NK-92 (cell line): ENCODE measurements around the gene SLC36A1.
"Not testable (repeated sequence)": the region's sequence is repeated elsewhere in the genome, so short reads cannot be mapped to it uniquely, and the experiment has no call there.

ENCODE experiments used
- DNase-seq: peaks from one replicate; lab custom pipeline; 2025; ENCODE audit not compliant: unreplicated experiment; lab: John Stamatoyannopoulos, UW

The SLC36A1 gene

DNA sequence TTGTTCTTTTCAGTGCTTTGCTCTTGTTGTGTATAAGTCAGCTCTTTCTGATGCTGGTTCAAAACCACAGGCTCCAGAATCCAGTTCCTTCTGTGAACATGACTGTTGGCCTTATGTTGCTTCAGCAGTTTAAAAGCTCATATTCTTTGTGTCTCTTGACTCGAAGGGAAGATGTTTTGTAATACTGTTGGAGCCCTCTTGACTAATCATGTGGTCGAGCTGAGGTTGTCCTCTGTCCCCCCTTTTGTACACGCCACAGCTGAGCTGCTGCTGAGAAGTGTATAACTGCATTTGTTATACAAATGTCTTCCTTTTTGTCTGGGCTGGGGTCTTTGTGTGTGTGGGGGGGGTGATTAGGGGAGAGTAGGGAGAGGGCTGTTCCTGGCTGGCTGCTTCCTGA, 35.8 kb downstream of the SLC36A1 start:
- no peak for DNase-seq

DNA sequence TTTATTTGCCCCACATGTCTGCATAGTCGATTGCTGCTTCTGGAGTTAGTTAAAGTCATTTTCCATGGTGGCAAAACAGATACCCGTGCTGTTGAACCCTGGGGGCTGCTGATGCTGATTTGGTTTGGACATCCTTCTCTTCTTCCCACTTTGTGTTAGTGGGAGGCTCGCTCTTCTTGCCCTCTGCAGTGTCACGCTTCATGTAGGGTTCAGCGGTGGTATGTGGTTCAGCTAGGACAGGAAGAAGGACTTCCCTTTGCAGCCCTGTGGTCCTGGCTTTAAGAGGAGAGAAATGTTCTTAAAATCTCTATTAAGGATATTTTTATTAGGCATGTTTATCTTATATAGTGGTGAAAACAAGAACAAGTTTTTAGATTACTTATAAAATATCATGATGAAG, 36.2 kb downstream of the SLC36A1 start:
- DNase-seq = no peak

DNA sequence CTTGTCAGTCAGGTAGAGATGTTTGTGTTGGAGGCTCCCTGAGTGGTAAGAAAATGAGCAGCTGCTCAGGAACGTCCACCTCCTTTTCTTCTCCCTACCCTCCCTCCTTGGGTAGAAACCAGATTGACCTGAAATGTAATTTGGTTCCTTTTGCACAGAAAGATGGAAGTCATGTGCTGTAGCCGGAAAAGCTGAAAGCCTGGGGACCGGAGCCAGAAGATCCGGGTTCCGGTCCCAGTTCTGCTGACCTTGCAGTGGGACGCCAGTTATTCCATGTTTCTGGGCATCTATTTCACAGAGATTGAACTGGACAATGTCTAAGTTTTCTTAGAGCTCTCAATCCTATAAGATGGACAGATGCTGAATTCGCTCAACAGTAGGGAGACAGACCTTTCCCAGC, 40.1 kb downstream of the SLC36A1 start:
- no peak for DNase-seq

DNA sequence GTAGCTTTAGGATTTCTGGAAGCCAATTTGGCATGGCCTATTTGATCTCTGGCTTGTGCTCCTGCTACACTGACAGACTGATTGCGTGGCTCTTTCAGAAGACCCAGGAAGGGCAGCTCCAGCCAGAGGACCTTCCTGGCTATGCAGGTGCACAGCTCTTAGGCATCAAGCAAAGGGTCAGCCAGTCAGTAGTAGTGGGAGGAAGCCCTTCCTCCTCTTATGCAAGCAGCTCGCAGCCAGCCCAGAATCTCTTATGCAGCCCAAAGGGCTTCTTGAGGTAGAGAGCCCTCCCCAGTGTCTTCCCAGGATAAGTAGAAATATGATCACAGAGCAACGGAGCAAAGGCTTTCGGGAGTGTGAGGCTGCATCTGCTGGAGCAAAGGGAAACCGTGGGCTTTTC, 43.2 kb downstream of the SLC36A1 start:
- DNase-seq = no peak

DNA sequence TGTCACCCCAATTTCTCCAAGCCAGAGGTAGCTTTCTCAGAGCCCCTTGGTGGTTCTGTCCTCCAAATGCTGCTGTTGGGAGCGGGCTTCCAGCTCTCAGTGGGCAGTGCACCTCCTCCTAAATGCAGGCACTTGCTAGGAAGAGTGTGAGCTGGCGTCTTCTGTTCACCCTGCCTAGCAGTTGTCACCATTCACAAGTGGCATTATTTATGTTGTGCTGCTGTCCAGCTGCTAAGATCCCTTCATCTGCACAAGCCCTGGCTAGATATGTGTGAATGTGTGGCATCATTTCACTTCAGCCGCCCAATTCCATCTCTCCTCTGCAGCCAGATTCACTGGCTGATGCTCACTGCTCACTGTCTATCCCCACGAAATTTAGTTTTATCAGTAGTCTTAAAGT, 43.7 kb downstream of the SLC36A1 start:
- DNase-seq = no peak

DNA sequence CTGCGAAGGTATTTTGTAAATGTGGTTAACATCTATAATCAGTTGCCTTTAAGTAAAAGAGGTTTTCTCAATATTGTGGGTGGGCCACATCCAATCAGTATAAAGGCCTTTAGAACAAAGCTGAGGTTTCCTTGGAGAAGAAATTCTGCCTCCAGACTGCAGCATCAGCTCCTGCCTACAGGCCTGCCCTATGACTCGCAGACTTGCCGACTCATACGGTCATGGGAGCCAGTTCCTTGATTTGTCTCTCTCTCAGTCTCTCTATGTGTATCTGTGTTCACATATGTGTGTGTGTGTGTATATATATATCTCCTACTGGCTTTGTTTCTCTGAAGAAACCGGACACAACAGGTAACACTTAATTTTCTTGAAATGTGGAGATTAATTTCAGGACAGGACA, 45.3 kb downstream of the SLC36A1 start:
- DNase-seq = no peak

DNA sequence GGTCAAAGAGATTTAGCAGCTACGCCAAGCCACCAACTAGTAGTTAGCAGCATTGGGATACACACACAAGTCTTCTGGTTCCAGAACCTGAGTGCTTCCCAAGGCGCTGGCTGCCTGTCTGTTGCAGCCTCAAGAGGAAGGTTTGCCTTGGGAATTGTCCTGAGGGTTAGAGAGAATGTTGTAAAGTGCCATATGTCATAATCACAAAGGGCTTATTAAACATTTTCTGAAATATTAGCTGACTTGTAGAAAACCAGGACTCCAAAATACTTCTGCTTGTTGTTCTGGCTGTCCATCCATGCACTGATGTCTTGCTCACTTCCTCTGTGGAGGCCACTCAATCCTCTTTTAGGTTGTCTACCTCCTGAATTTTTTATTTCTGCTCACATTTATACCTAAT, 46.3 kb downstream of the SLC36A1 start:
- no peak for DNase-seq

DNA sequence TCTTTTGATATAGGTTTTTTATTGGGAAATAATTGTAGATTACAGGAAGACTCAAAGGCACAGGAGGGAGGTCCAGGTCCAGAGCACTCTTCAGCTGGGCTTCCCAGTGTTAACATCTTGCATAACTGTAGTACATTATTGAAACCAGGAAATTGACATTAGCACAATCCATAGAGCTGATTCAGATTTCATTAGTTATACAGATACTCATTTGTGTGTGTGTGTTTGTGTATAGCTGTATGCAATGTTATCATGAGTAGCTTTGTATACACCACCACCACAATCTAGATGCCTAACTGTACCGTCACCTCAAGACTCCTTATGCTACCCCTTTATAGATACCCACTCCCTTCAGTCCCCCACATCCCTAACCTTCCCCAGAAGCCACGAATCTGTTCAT, 47.9 kb downstream of the SLC36A1 start:
- no peak for DNase-seq

DNA sequence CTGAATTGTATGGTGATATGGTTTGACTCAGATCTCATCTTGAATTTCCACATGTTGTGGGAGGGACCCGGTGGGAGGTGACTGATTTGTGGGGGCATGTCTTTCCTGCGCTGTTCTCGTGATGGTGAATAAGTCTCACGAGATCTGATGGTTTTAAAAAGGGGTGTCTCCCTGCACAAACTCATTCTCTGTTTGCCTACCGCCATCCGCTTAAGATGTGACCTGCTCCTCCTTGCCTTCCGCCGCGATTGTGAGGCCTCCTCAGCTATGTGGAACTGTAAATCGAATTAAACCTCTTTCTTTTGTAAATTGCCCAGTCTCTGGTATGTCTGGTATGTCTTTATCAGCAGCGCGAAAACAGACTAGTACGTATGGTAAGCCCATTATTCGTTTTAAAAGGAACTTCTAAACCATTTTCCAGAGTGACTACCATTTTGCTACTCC, 48.7 kb downstream of the SLC36A1 start:
- DNase-seq = no peak

DNA sequence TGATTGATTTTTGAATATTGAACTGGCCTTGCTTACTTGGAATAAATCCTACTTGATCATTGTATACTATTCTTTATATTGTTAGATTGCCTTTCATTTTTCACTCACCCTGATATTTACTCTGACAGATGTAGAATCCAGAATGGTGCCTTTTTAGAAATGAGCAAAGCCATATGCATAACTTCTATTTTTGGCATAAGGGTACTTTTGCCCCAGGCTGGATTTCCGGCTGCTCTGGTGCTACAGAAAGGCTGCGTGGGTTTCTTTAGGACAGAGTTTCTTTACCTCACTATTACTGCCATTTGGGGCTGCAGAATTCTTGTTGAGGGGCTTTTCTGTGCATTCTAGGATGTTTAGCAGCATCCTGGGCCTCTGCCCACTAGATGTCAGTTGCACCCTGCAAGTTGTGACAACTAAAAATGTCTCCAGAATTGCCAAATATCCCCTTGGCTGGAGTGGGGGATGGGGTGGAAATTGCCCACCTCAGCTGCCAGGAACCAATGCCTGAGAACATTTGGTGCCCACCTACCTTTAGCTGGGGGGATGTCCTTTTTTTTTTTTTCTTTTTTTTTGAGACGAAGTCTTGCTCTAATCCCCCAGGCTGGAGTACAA, 50.1 kb downstream of the SLC36A1 start:
- no peak for DNase-seq

DNA sequence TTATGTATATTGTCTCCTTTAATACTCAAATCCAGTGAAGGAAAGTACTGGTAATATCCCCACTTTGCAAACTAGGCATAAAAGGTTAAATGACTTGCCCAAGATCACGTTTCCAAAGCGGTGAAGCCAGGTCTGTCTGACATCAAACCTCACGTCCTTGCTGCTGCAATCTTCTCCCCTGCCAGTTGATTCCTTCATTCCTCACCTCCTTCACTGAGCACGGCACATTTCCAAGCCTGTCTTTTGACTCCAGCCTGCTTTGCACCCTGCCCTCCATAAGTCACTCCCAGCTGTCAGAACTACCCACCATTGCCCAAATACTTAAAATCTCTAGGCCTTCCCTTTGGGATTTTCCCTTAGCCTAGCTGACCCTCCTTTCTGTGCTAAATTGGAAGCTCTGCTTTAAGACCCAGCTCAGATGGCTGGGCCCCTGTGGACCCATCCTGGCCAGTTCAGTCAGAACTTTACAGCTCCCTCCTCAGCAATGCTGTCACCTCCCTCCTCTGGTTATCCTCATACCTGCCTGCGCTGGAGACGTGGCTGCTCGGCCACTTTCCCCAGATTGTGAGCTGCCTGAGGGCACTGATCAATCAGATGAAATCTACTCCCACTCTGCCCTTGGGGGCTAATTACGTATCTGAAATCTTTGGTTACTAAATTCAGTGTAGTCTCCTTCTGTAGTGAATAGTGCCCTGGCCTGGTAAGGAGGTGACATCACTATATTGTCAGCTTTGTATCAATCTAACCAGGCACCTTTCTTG, 51.2 kb downstream of the SLC36A1 start:
- no peak for DNase-seq

DNA sequence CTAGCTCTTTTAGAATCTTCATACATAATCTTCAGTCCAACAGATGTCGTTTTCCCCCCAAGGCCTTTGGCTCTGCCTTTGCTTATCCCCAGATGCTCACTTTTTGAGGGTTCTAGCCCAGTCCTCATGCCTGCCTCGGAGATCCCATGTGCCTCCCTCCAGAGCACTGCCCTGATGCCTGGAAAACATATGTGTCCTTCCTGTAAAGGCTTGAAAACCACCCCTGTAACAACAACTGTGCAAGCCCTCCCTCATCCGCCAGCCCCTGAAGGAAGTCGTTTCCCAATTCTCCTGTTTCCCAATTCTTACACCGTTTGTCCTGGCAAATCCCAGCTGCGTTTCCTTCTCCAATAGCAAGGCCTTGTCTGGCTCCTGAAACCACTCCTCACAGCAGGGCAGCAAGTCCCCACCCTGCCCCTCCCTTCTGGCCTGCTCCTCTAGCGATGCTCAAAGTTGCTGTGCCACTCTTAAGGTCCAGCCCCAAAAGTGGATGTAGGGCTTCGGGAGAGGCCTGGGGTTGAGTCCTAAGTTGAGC, 52.2 kb downstream of the SLC36A1 start:
- DNase-seq = no peak

DNA sequence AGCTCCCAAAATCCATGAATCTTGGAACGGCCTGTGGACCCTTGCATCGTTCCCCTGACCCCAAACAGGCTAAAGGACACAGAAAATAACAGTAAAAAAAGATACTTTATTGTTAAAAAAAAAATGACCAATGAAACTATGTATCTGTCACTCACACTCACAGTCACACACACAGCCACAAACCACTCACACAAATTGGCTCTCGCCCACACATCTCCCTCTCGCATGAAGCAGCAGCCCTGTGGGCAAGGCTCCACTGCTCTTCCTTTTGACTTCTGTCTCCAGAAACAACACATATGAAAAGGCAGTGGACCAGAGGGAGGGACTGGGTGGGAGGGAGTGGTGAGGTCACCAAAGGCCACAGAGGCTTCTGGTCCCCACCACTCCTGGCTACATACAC, 56.6 kb downstream of the SLC36A1 start:
- no peak for DNase-seq

DNA sequence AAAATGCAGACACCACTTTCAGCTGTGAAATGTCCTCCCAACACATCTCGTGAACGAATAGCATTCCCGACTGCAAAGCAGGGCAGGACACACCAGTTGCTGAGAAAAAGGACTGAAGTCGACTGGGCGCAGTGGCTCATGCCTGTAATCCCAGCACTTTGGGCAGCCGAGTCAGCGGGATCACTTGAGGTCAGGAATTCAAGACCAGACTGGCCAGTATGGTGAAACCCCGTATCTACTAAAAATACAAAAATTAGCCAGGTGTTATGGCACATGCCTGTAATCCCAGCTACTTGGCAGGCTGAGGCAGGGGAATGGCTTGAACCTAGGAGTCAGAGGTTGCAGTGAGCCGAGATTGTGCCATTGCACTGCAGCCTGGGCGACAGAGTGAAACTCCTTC, 60.9 kb downstream of the SLC36A1 start:
- DNase-seq = not testable (repeated sequence)

DNA sequence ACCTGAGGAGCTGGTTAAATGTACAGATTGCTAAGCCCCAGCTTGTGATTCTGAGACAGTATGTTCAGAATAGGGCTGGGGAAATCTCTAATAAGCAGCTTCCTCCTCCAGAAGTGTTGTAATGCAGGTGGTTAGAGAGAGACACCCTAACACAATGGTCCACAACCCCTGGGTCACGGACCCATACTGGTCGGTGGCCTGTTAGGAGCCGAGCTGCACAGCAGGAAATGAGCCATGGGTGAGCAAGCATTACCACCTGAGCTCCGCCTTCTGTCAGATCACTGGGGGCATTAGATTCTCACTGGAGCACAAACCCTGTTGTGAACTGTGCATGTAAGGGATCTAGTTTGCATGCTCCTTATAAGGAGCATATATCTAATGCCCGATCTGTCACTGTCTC, 61.8 kb downstream of the SLC36A1 start:
- DNase-seq = no peak

DNA sequence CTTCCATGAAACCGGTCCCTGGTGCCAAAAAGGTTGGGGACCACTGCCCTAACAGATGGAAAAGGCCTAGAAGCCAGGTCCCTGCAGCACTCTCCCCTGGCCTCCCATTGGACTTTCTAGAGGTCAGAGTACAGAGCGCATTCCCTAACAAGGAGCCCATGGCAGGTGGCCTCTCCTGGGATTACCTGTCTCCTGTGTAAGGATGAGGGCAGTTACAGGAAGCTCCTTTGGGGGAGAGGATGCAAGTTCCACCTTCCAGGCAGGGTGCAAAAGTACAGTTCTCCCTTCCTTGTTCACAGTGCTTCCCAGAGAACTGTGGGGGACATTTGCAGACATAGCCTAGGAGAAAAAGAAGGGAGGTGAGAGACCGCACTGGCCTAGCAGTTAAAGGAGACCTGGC, 62.4 kb downstream of the SLC36A1 start:
- DNase-seq = no peak

DNA sequence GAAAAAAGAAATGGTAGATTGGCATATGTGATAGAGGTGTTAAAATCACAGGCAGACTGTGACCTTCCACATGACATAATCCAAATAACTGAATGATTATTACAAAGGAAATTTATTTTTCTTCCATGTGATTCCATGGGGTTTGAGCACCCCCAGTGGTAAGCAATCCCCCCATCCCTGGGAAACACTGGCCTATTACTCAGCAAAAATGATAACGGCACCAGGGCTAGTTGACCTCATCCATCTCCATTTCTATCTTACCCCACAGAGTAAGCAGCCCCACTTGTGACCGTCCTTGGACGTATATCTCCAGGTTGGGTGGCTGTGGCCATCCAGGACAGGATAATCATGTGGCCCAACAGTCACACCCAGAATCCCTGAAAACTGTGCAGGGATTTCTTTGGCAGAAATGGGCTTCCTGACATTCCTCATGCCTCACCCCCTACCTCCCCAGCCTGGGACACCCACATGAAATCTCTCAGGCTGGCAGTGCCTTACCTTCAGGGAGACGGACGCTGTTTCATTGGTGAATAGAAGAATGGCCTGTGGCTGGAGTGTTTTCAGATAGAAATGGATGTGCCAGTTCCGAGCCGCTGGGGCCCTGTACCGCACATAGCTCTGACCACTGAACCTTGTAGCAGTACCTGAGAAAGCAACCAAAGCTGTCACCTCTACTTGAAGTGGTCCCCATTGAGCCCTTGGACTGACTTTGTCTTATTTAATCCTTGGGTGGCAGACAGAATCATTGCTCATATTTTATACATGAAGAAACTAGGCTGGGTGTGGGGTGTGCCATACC, 69.9 kb downstream of the SLC36A1 start:
- DNase-seq = no peak

DNA sequence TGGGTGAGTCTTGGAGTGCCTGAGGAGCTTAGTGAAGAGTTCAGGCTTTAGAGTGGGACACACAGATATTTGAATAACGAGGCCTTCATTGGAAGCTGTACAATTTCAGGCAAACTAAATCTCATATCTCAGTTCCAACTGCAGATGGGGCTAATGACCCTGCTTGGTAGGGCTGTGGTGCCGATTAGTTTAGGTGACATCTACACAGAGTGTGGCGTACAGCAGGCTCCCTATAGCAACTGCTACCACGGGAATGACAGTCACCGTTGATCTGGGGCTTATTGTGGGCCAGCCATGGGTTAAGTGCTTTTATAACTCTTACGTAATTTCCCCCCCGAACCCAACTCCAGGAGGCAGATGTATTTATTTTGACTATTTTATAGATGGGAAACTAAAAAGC, 72.9 kb downstream of the SLC36A1 start:
- no peak for DNase-seq

DNA sequence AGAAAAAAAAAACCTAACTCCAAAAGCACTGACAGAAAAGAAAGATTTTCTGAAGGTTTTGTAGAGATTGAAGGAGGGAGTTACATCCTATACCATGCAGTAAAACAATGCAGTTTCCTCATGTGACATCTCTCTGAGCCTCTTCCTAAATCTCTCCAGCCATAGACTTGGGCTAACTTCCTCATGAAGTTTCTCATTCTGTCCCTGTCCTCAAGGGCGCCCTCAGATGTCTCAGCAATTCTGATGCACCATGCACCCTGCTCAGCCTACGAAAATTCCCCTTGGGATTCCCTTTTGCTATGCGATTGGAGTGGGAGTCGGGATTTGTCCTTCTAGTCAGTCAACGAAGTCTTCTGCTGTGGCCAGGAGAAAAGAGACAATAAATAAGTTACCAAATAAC, 74.8 kb downstream of the SLC36A1 start:
- DNase-seq = no peak

DNA sequence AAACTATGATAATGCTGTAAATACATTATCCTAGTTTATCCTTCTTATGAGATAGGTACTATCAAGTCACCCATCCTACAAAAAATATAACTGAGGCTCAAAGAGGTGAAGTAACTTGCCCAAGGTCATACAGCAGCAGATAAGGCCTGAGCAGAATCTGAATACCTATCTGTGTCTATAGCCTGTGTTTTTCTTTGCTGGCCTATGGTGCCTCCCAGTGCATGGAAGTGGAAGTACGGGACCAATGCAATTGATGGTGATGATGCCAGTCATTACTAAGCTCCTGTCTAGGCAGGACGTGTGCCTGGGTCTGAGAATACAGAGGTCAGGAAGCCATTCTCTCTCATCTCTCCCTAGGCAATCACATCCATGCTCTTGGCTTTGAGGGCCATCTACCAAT, 75.9 kb downstream of the SLC36A1 start:
- DNase-seq = no peak

DNA sequence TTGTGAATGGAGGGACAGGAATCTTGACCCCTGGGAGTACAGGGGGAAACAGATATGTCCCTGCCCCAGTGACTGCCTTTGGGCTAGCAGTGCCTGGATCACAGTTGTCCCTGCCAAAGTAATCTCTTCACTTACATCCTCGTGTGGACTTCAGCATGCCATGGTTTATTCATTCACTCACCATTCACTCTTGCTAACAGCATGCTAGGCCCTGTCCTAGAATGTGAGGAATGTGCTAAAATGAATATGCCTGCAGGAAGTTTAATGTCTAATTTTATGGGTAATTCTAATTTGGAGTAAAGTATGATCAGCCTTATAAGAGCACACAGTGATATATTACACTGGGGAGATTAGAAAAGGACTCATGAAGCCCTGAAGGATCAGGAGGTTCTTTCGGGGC, 80.8 kb downstream of the SLC36A1 start:
- DNase-seq = no peak

DNA sequence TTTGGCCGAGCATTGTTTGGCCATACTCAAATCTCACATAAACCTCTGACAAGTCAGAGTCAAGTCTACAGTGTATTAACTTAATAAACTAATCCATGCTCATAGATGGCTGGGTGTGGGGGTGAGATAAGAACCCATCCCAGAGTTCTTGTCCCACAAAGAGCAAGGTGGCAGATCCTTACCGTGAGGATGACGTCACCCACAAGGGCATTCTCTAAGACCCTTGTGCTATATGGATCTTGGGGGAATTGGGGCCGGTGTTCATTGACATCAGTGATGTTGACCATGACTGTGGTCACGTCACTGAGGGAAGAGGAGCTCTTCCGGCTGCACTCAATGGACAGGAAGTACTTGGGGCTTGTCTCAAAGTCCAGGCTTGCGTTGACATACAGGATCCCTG, 81.6 kb downstream of the SLC36A1 start:
- DNase-seq = no peak
